ENCODE results near the gene GRID2IP.
"Not testable (repeated sequence)": the region's sequence is repeated elsewhere in the genome, so short reads cannot be mapped to it uniquely, and the experiment has no call there.

The GRID2IP gene

GRCh38 chr7:6551016-6551511, at the start of gene GRID2IP:
Gene GRID2IP (minus strand): TSS chr7:6551461. CDS start chr7:6551436, 25 bp downstream.
- in situ Hi-C loops (cut with MboI; ENCODE audit: low pct_unique_long_range_greater_than_20kb, low sequenced_read_pairs) = no loop called here
- DNase-seq = no peak

DNA sequence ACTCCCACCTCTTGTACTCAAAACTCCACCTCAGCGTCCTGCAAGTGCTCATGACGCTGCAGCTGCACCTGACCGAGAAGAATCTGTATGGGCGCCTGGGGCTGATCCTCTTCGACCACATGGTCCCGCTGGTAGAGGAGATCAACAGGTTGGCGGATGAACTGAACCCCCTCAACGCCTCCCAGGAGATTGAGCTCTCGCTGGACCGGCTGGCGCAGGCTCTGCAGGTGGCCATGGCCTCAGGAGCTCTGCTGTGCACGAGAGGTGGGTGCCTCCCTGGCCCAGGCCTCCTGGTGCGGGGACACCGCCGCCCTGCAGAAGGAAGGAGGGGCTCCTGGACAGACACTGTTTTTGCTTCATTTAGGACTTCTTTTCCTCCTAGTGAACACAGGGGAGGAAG, 48.8 kb upstream of the GRID2IP start:
- no peak for DNase-seq
- in situ Hi-C loops (cut with MboI; ENCODE audit: low pct_unique_long_range_greater_than_20kb, low sequenced_read_pairs) = no loop called here

DNA sequence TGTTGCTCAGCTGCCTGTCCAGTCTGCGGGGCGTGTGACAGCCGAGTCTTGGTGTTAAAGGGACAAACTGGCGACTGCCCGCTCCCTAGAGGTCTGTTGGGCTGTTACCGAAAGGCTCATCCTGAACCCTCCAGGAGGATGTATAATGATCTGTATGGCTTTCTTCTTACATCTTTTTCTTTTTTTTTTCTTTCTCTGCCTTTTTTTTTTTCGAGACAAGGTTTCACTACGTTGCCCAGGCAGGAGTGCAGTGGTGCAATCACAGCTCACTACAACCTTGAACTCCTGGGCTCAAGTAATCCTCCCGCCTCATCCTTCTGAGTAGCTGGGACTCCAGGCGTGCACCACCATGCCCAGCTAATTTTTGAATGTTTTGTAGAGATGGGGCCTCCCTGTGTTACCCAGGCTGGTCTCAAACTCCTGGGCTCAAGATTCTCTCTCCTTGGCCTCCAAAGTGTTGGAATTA, 39.4 kb upstream of the GRID2IP start:
- in situ Hi-C loops (cut with MboI; ENCODE audit: low pct_unique_long_range_greater_than_20kb, low sequenced_read_pairs) = no loop called here
- no peak for DNase-seq

DNA sequence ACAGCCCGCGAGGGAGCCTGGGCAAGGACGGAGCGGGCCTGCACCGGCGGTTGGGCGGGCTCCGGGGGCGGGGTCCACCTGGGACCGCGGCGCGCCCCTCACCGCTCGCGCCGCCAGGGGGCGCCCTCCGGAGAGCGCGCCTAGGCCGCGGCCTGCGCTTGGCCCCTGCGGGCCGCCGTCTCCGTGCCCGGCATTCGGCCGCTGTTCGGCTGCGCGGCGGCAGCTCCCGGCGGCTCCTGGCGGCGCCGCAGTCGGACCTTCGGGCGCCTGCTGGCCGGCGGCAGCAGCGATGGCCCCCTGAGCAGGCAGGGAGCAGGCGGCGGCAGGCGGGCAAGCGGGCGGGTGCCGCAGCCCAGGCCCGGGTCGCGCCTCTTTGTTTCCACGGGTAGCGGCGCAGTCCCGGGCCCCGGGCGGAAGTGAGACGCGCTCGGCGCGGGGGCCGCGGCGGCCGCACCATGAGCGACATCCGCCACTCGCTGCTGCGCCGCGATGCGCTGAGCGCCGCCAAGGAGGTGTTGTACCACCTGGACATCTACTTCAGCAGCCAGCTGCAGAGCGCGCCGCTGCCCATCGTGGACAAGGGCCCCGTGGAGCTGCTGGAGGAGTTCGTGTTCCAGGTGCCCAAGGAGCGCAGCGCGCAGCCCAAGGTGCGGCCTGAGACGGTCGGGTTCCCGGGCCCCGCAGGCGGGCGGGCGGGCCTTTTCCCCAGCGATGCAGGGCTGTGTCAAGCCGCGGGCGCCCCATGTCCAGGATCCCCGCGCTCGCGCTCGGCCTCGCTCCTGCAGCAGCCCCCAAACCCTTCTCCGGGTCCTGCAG, 38.8 kb upstream of the GRID2IP start, which contains the start of gene INTS15:
INTS15 (plus strand) TSS at position 193 of the 816 bp plus-strand sequence; CDS start at position 456, 263 bp downstream.
- DNase-seq = peak; percentile 74
- in situ Hi-C loops (cut with MboI; ENCODE audit: low pct_unique_long_range_greater_than_20kb, low sequenced_read_pairs) = no loop called here

GRCh38 chr7:6589151-6589828, 38.0 kb upstream of the GRID2IP start:
- no peak for DNase-seq
- in situ Hi-C loops (cut with MboI; ENCODE audit: low pct_unique_long_range_greater_than_20kb, low sequenced_read_pairs) = no loop called here

- in situ Hi-C loops (cut with MboI; ENCODE audit: low pct_unique_long_range_greater_than_20kb, low sequenced_read_pairs) = no loop called here
- DNase-seq = no peak
Measured at GRCh38 chr7:6588566-6588965, 37.3 kb upstream of the GRID2IP start.

GRCh38 chr7:6585746-6586432, 34.6 kb upstream of the GRID2IP start:
- DNase-seq; in situ Hi-C loops (cut with MboI; ENCODE audit: low pct_unique_long_range_greater_than_20kb, low sequenced_read_pairs): not testable (repeated sequence)

- in situ Hi-C loops (cut with MboI; ENCODE audit: low pct_unique_long_range_greater_than_20kb, low sequenced_read_pairs) = no loop called here
- peak; percentile 37 for DNase-seq
Measured at GRCh38 chr7:6579446-6579845, 28.2 kb upstream of the GRID2IP start.

GRCh38 chr7:6578114-6579084, 27.1 kb upstream of the GRID2IP start:
- DNase-seq = no peak
- in situ Hi-C loops (cut with MboI; ENCODE audit: low pct_unique_long_range_greater_than_20kb, low sequenced_read_pairs) = no loop called here

- in situ Hi-C loops (cut with MboI; ENCODE audit: low pct_unique_long_range_greater_than_20kb, low sequenced_read_pairs) = no loop called here
- peak; percentile 91 for DNase-seq
Measured at GRCh38 chr7:6577369-6578113, 26.3 kb upstream of the GRID2IP start, which contains the start of gene ZDHHC4. Gene ZDHHC4 (plus strand): TSS chr7:6577454. CDS start chr7:6580562, 3,108 bp downstream.

DNA sequence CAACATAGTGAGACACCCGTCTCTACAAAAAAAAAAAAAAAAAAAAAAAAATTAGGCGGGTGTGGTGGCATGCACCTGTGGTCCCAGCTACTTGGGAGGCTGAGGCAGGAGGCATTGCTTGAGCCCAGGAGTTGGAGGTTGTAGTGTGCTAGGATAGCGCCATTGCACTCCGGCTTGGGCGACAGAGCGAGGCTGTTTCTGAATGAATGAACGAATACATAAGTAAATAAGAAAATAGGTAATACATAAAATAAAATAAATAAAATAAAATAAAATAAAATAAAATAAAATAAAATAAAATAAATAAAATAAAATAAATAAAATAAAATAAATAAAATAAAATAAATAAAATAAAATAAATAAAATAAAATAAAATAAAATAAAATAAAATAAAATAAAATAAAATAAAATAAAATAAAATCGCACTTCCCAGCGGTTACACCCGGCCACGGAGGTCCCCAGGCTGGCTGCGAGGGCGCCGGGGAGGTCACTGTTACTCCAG, 25.7 kb upstream of the GRID2IP start:
- in situ Hi-C loops (cut with MboI; ENCODE audit: low pct_unique_long_range_greater_than_20kb, low sequenced_read_pairs) = not testable (repeated sequence)
- peak; percentile 42 for DNase-seq

- no peak for DNase-seq
- in situ Hi-C loops (cut with MboI; ENCODE audit: low pct_unique_long_range_greater_than_20kb, low sequenced_read_pairs) = no loop called here
Measured at GRCh38 chr7:6576024-6576866, 25.0 kb upstream of the GRID2IP start.

GRCh38 chr7:6575281-6576023, 24.2 kb upstream of the GRID2IP start:
- no peak for DNase-seq
- in situ Hi-C loops (cut with MboI; ENCODE audit: low pct_unique_long_range_greater_than_20kb, low sequenced_read_pairs) = no loop called here

- DNase-seq = no peak
- in situ Hi-C loops (cut with MboI; ENCODE audit: low pct_unique_long_range_greater_than_20kb, low sequenced_read_pairs) = no loop called here
Measured at GRCh38 chr7:6571160-6571779, 20.0 kb upstream of the GRID2IP start.

GRCh38 chr7:6567886-6568285, 16.6 kb upstream of the GRID2IP start:
- DNase-seq = no peak
- in situ Hi-C loops (cut with MboI; ENCODE audit: low pct_unique_long_range_greater_than_20kb, low sequenced_read_pairs) = no loop called here

GRCh38 chr7:6565655-6566054, 14.4 kb upstream of the GRID2IP start:
- in situ Hi-C loops (cut with MboI; ENCODE audit: low pct_unique_long_range_greater_than_20kb, low sequenced_read_pairs) = no loop called here
- DNase-seq = no peak
